GM12878 (cell line): ENCODE data around the gene ATP6V0A1. TPM values are rescaled to one million over a fixed set of nuclear protein-coding genes. Genes with fewer than 3 reads are reported as not detected.
A peak's percentile ranks its signal among the peaks of the same experiment; 100 is the strongest.

Source experiments
- ATAC-seq: fragments of 200-7000 bp; cut with Tn5 transposase; 3 replicates; pipeline ENCODE4 v1.9.1; 2020; ENCODE audit warnings: mild to moderate bottlenecking, moderate library complexity
- BruUV-seq: library from RNA; stranded (reverse); fragments of 400-500 nt; replicated peaks from 2 replicates; lab custom pipeline; 2021; lab: Mats Ljungman, UMichigan
- CTCF ChIA-PET: fragments of 300-600 bp; sonication (Branson Sonifier 250); formaldehyde crosslinking; extraction: SDS; loops from one replicate; lab custom pipeline; 2021; ENCODE audit warnings: inconsistent platforms; lab: Yijun Ruan, JAX
- POLR2A ChIA-PET: fragments of 350-600 bp; formaldehyde crosslinking; extraction: SDS; loops from one replicate; lab custom pipeline; 2021; ENCODE audit warnings: inconsistent platforms; lab: Charles Lee
- RAD21 ChIA-PET: fragments of 300-600 bp; sonication (Branson Sonifier 250); formaldehyde crosslinking; loops from one replicate; lab custom pipeline; 2023; ENCODE audit warnings: antibody characterized with exemption; ENCODE audit not compliant: unreplicated experiment; lab: Charles Lee
- SMC1A ChIA-PET: fragments of 300-600 bp; sonication (Branson Sonifier 250); formaldehyde crosslinking; loops from one replicate; lab custom pipeline; 2023; ENCODE audit not compliant: unreplicated experiment, uncharacterized antibody; lab: Charles Lee
- DNase-seq: peaks from one replicate; pipeline ENCODE4 v3.0.0-alpha.2; 2011; ENCODE audit warnings: low read depth, low spot score
- FAIRE-seq: peaks from 3 replicates; lab custom pipeline; 2011; peaks lifted over from hg19 to GRCh38; lab: Jason Lieb, UNC
- H2AFZ ChIP-seq: 2 replicates; pipeline ENCODE4 v1.6.0; 2011; ENCODE audit warnings: low read depth, low read length, control low read depth; ENCODE audit not compliant: control insufficient read depth
- H3K27ac ChIP-seq: 2 replicates; pipeline ENCODE4 v1.5.1; 2011; ENCODE audit warnings: control low read depth; ENCODE audit not compliant: control insufficient read depth, insufficient read depth
- H3K27me3 ChIP-seq, 2 experiments: replicated peaks in 1 of 2; 2 replicates each; pipeline versions ENCODE4 v1.6.0 to v1.6.1; 2011; ENCODE audit warnings: low read length in 1 of 2; ENCODE audit not compliant: control insufficient read depth in 2 of 2, insufficient read depth in 2 of 2
- H3K36me3 ChIP-seq, 2 experiments: 2 replicates each; pipeline ENCODE4 v1.5.1; 2011; ENCODE audit warnings: low read length in 1 of 2; ENCODE audit not compliant: control insufficient read depth in 2 of 2, insufficient read depth in 2 of 2
- H3K4me1 ChIP-seq: 2 replicates; pipeline ENCODE4 v1.6.1; 2011; ENCODE audit warnings: mild to moderate bottlenecking, low read length, moderate library complexity, mixed read lengths; ENCODE audit not compliant: control insufficient read depth, insufficient read depth
- H3K4me2 ChIP-seq: 2 replicates; pipeline ENCODE4 v1.6.0; 2011; ENCODE audit warnings: control low read depth; ENCODE audit not compliant: control insufficient read depth, insufficient read depth
- H3K4me3 ChIP-seq: fragments of 200-600 bp; sonication (generic); 2 replicates; pipeline ENCODE4 v1.5.1; 2016
- H3K79me2 ChIP-seq: 2 replicates; pipeline ENCODE4 v1.6.0; 2011; ENCODE audit warnings: low read length; ENCODE audit not compliant: control insufficient read depth, insufficient read depth
- H3K9ac ChIP-seq: 2 replicates; pipeline ENCODE4 v1.8.0; 2011; ENCODE audit warnings: low read length, control low read depth, mixed read lengths; ENCODE audit not compliant: control insufficient read depth, insufficient read depth
- H3K9me3 ChIP-seq: replicated peaks from 3 replicates; pipeline ENCODE4 v1.5.1; 2011; ENCODE audit warnings: mild to moderate bottlenecking, low read length; ENCODE audit not compliant: control insufficient read depth, insufficient read depth
- H4K20me1 ChIP-seq: 2 replicates; pipeline ENCODE4 v1.6.0; 2011; ENCODE audit not compliant: control insufficient read depth, insufficient read depth
- POLR2A ChIP-seq: IDR thresholded peaks from 2 replicates; pipeline ENCODE4 v1.6.1; 2011; ENCODE audit warnings: low read depth, mild to moderate bottlenecking, low read length
- WGBS: methylation state at CpG from one replicate; pipeline ENCODE4 v1.1.6; 2016; ENCODE audit warnings: low lambda C conversion rate; ENCODE audit not compliant: insufficient replicate concordance, insufficient coverage; ENCODE audit errors: missing lambda C conversion rate; 5-methylcytosine and 5-hydroxymethylcytosine counted together
- in situ Hi-C: fragments of 300-500 bp; cut with MboI; formaldehyde crosslinking; loops from 9 replicates; pipeline ENCODE4 v1.14.3; 2018; ENCODE audit warnings: mixed read lengths
- intact Hi-C: fragments of 100-400 bp; cut with micrococcal nuclease; formaldehyde crosslinking; loops from one replicate; pipeline ENCODE4 v1.14.2; 2022; ENCODE audit not compliant: unreplicated experiment
- polyA plus RNA-seq, 11 experiments: library from polyadenylated mRNA; depleted of rRNA in 4 of 11; unstranded in 6 of 11; stranded (reverse) in 5 of 11; fragments of >200 nt; fragmentation: Nextera tagmentation in 4 of 11; fragmentation: Illumina TruSeq in 1 of 11; extraction: Ambion mirVana in 4 of 11; extraction: Trizol in 1 of 11; gene quantifications; 1 replicate in 1 of 11; 2 replicates in 10 of 11; pipeline versions ENCODE4 v1.2.1 to v1.2.3, GENCODE V29; 2011 to 2016; ENCODE audit warnings: inconsistent platforms in 2 of 11, missing spikeins in 2 of 11, low read depth in 1 of 11
- total RNA-seq, 4 experiments: library from RNA; depleted of rRNA in 3 of 4; stranded (reverse); fragments of >200 nt in 3 of 4; fragmentation: Illumina TruSeq in 1 of 4; extraction: Trizol in 1 of 4; gene quantifications; 2 replicates each; pipeline versions ENCODE4 v1.2.1 to v1.2.3, GENCODE V29; 2013 to 2021
- TF ChIP-seq, protein P1 (sequence below): IDR thresholded peaks from 2 replicates; pipeline ENCODE4 v1.6.1; 2011; ENCODE audit warnings: borderline replicate concordance, low read depth, mild to moderate bottlenecking, moderate library complexity, low read length; ENCODE audit not compliant: insufficient read depth, poor library complexity, severe bottlenecking

ATP6V0A1 gene
- total and polyA plus RNA-seq, 10 of the 15 experiments (the other 5 are each of a cell fraction or from before 2014, with no cell fraction given) = 3.0 to 76.6 (median 30.9) TPM

DNA sequence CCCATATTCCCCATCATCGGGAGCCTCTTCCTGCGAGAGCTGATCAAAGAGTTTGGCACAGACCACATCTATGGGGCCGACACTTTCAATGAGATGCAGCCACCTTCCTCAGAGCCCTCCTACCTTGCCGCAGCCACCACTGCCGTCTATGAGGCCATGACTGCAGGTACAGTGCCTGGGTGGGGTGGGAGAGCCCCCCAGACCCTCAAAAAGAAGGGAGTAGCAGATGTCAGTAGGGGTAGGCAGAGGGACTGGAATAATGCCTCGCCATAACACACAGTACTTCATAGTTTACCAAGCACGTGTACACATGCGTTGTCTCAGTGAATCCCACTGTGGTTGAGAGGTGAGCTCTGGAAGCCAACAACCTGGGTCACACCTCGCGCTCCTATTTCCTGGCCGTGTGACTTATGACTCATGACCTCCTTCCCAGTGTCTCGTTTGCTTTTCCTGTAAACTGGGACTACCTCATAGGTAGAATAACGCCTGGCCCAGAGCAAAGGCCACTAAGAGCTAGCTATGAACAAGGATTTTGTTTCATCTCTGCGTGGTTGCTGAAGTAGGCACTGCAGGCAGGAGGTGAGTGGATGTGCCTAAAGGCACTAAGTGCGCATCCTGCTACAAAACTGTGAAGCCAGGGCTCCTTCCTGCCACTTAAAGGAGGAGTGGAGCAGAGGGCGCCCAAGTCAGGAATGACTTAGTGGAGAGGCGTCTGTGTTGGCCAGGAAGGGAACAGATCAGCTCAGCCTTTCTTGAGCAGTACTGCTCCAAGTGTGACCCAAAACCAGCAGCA, 82.6 kb downstream of the ATP6V0A1 start:
- intact Hi-C loops (no loop called here), in situ Hi-C loops (no loop called here)
- 82% methylated on average over 17 of the region's 17 CpGs for WGBS
- BruUV-seq = no TSS peak
- DNase-seq (no peak), ATAC-seq (no peak), FAIRE-seq (no peak)
- H4K20me1 ChIP-seq = no peaks in the 10 kb centered on the region
- CTCF ChIA-PET = interaction anchor here (1.1 to 1.3 kb wide), 2 partner anchors 13 to 181 kb away, joined by 3 read pairs; no protein-coding TSS in a partner anchor
- H3K27ac ChIP-seq = no peak overlapping the region
- RAD21 ChIA-PET = interaction anchor here (0.7 to 1.6 kb wide), 2 partner anchors 14 to 756 kb away, joined by 3 read pairs; no protein-coding TSS in a partner anchor
- peaks cover 8% of the 10 kb centered on the region for H3K4me1 ChIP-seq
- H3K9me3 ChIP-seq = no peaks in the 10 kb centered on the region
- peaks cover 13% of the 10 kb centered on the region for H3K79me2 ChIP-seq
- SMC1A ChIA-PET = interaction anchor here (0.6 to 1.0 kb wide), 3 partner anchors 11 to 575 kb away, joined by 3 read pairs; partner anchors contain the start of gene CNP
- H3K4me2 ChIP-seq = no peak overlapping the region
- peaks cover 0 to 5% of the 10 kb centered on the region in 2 experiments; a peak in 3 of 4 replicates for H3K36me3 ChIP-seq
- H2AFZ ChIP-seq = no peak overlapping the region
- no peaks in the 10 kb centered on the region for H3K27me3 ChIP-seq
- H3K4me3 ChIP-seq = no peak overlapping the region
- peak; percentile 46 for TF ChIP-seq POLR2A
- TF ChIP-seq, protein P1, sequence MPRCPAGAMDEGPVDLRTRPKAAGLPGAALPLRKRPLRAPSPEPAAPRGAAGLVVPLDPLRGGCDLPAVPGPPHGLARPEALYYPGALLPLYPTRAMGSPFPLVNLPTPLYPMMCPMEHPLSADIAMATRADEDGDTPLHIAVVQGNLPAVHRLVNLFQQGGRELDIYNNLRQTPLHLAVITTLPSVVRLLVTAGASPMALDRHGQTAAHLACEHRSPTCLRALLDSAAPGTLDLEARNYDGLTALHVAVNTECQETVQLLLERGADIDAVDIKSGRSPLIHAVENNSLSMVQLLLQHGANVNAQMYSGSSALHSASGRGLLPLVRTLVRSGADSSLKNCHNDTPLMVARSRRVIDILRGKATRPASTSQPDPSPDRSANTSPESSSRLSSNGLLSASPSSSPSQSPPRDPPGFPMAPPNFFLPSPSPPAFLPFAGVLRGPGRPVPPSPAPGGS = no peak
- POLR2A ChIA-PET = interaction anchor here (0.5 to 1.4 kb wide), 5 partner anchors 9 to 56 kb away, joined by 3 to 5 read pairs (median 3); no protein-coding TSS in a partner anchor
- no peak overlapping the region for H3K9ac ChIP-seq
